GM21367 (cell line): ENCODE measurements around the gene DNAH9.

Experiments used
- ATAC-seq: cut with Tn5 transposase; IDR thresholded peaks from one replicate; pipeline ENCODE4 v1.9.1; 2021; ENCODE audit not compliant: unreplicated experiment

Gene DNAH9

GRCh38 chr17:11836508-11836907 is 238.2 kb downstream of the DNAH9 start:
- no peak for ATAC-seq

- ATAC-seq = no peak
These were observed 241.8 kb downstream of the DNAH9 start for GRCh38 chr17:11840052-11840451.

GRCh38 chr17:11840831-11841230 is 242.6 kb downstream of the DNAH9 start:
- ATAC-seq = no peak

GRCh38 chr17:11848330-11848729 is 250.1 kb downstream of the DNAH9 start:
- ATAC-seq = no peak

- ATAC-seq = no peak
These were observed 254.0 kb downstream of the DNAH9 start for GRCh38 chr17:11852231-11852630.

- ATAC-seq = no peak
These were observed 254.6 kb downstream of the DNAH9 start for GRCh38 chr17:11852912-11853311.

GRCh38 chr17:11853321-11854151 is 255.3 kb downstream of the DNAH9 start:
- no peak for ATAC-seq

- ATAC-seq = no peak
These were observed 257.0 kb downstream of the DNAH9 start for GRCh38 chr17:11855306-11855705.

- no peak for ATAC-seq
These were observed 258.7 kb downstream of the DNAH9 start for GRCh38 chr17:11857006-11857405.

GRCh38 chr17:11869680-11870394 is 271.6 kb downstream of the DNAH9 start:
- ATAC-seq = no peak

- no peak for ATAC-seq
These were observed 273.5 kb downstream of the DNAH9 start for GRCh38 chr17:11871773-11872172.

GRCh38 chr17:11874756-11875155 is 276.5 kb downstream of the DNAH9 start:
- no peak for ATAC-seq

GRCh38 chr17:11880714-11881113 is 282.4 kb downstream of the DNAH9 start:
- ATAC-seq = no peak

GRCh38 chr17:11882716-11883115 is 284.4 kb downstream of the DNAH9 start:
- ATAC-seq = no peak

- ATAC-seq = no peak
These were observed 286.8 kb downstream of the DNAH9 start for GRCh38 chr17:11885051-11885450.

GRCh38 chr17:11889266-11889665 is 291.0 kb downstream of the DNAH9 start:
- no peak for ATAC-seq

GRCh38 chr17:11893862-11894261 is 295.6 kb downstream of the DNAH9 start:
- ATAC-seq = no peak

- no peak for ATAC-seq
These were observed 297.9 kb downstream of the DNAH9 start for GRCh38 chr17:11896199-11896598.

- ATAC-seq = no peak
These were observed 300.4 kb downstream of the DNAH9 start for GRCh38 chr17:11898526-11899235.

- no peak for ATAC-seq
These were observed 301.3 kb downstream of the DNAH9 start for GRCh38 chr17:11899537-11899942.

- no peak for ATAC-seq
These were observed 301.8 kb downstream of the DNAH9 start for GRCh38 chr17:11900041-11900476.

GRCh38 chr17:11900655-11901054 is 302.4 kb downstream of the DNAH9 start:
- ATAC-seq = no peak
